Measurements from ENCODE around the gene DAZAP1. TPM values are rescaled to one million over a fixed set of nuclear protein-coding genes. Genes with fewer than 3 reads are reported as not detected.

The DAZAP1 gene
- total and polyA plus RNA-seq, 2 of the 4 experiments (the other 2 are of a cell fraction): 22.0 to 62.8 TPM

DNA sequence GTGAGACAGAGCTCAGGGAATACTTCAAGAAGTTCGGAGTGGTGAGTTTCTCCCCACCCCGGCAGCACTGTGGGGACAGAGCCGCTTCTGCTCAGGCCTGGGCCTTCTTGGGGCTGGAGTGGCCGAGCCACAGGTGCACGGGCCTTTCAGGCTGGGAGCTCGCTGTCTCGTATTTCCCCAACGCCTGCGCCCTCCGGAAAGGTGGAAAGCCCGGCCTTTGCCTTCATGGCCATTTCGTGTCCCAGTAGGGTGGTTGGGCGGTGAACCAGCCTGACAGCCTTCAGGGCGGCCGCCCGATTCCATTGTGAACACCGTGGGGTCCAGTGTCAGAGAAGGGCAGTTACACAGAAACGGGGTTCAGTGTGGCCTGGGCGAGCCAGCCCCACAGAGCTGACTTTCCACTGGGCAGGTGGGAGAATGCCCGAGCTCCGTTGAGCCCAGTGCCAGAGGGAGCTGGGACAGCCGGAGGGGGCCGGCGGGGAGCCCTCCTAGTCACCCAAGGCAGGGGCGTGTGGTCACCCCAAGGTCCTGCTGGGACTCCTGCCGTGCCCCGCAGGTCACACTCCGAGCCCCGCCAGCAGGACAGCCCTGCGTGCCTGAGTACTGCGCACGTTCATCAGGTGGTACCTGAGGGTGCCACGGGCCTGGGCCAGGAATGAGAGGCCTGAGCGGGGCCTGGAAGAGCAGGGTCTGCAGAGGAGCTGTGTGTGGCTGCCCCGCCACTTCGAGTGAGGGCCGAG, 14.0 kb downstream of the DAZAP1 start:
- Histone ChIP-seq H3K18ac (ENCODE audit: low read depth, low read length) (no peak overlapping the region), H3K27ac (ENCODE audit: insufficient read depth, low read length) (no peak overlapping the region), H3K9me3 (ENCODE audit: control insufficient read depth, insufficient read depth, low read length) (no peaks in the 10 kb centered on the region), H4K8ac (ENCODE audit: low read depth in 2 of 2, low read length in 2 of 2) (no peak overlapping the region), H3K23ac (ENCODE audit: low read depth, low read length) (no peak overlapping the region), H4K91ac (ENCODE audit: insufficient read depth, low read depth, low read length) (no peak overlapping the region), H4K20me1 (ENCODE audit: insufficient read depth, low read length) (peaks cover 82% of the 10 kb centered on the region), H3K4me3 (ENCODE audit: insufficient read depth, low read depth, low read length) (no peak overlapping the region), H2BK120ac (ENCODE audit: low read depth, low read length) (no peak overlapping the region), H3K27me3 (ENCODE audit: control insufficient read depth, insufficient read depth, low read length) (no peaks in the 10 kb centered on the region), H2AK5ac (ENCODE audit: low read depth, low read length) (no peak overlapping the region), H2BK20ac (ENCODE audit: low read depth, low read length) (no peak overlapping the region), H2BK15ac (ENCODE audit: low read depth, low read length) (no peak overlapping the region), H3K4me1 (ENCODE audit: control insufficient read depth, insufficient read depth, low read length) (peaks cover 6% of the 10 kb centered on the region), H3K14ac (replicated peaks; ENCODE audit: low read depth, low read length) (no peak overlapping the region), H3K79me1 (ENCODE audit: low read depth in 1 of 2, low read length in 2 of 2) (peaks cover 26 to 80% of the 10 kb centered on the region in 2 experiments), H2AFZ (replicated peaks; ENCODE audit: low read length, poor library complexity) (no peak overlapping the region), H3K9me1 (ENCODE audit: insufficient read depth, low read length) (peaks cover 12% of the 10 kb centered on the region), H2AK9ac (replicated peaks; ENCODE audit: low read depth, low read length, poor library complexity) (no peak overlapping the region), H4K5ac (ENCODE audit: low read depth, low read length) (no peak overlapping the region), H3K36me3 (ENCODE audit: control insufficient read depth, insufficient read depth, low read length) (peaks cover 75% of the 10 kb centered on the region), H3K4ac (ENCODE audit: low read depth, low read length) (no peak overlapping the region), H2BK5ac (ENCODE audit: low read depth, low read length, poor library complexity, severe bottlenecking) (no peak overlapping the region), H3K9ac (ENCODE audit: low read depth, low read length) (no peak overlapping the region), H3K4me2 (ENCODE audit: low read depth, low read length) (no peak overlapping the region), H3K56ac (ENCODE audit: extremely low read depth, insufficient read depth, low read length) (no peak overlapping the region)
- ATAC-seq (ENCODE audit: low read depth): no peak
- TF ChIP-seq, protein P1, sequence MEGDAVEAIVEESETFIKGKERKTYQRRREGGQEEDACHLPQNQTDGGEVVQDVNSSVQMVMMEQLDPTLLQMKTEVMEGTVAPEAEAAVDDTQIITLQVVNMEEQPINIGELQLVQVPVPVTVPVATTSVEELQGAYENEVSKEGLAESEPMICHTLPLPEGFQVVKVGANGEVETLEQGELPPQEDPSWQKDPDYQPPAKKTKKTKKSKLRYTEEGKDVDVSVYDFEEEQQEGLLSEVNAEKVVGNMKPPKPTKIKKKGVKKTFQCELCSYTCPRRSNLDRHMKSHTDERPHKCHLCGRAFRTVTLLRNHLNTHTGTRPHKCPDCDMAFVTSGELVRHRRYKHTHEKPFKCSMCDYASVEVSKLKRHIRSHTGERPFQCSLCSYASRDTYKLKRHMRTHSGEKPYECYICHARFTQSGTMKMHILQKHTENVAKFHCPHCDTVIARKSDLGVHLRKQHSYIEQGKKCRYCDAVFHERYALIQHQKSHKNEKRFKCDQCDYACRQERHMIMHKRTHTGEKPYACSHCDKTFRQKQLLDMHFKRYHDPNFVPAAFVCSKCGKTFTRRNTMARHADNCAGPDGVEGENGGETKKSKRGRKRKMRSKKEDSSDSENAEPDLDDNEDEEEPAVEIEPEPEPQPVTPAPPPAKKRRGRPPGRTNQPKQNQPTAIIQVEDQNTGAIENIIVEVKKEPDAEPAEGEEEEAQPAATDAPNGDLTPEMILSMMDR (conservative IDR thresholded peaks at IDR 0.05; ENCODE audit: low read depth, low read length): no peak
- TF ChIP-seq POLR2A (IDR thresholded peaks at IDR 0.05; ENCODE audit: low read depth, low read length): no peak
- no peak for TF ChIP-seq NFE2L2 (IDR thresholded peaks at IDR 0.05; ENCODE audit: low read depth, low read length)
- TF ChIP-seq RFX5 (IDR thresholded peaks at IDR 0.05; ENCODE audit: low read depth, low read length): no peak
- TF ChIP-seq, protein P2, sequence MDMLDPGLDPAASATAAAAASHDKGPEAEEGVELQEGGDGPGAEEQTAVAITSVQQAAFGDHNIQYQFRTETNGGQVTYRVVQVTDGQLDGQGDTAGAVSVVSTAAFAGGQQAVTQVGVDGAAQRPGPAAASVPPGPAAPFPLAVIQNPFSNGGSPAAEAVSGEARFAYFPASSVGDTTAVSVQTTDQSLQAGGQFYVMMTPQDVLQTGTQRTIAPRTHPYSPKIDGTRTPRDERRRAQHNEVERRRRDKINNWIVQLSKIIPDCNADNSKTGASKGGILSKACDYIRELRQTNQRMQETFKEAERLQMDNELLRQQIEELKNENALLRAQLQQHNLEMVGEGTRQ (IDR thresholded peaks at IDR 0.05; ENCODE audit: low read depth, low read length): no peak
- no peak for TF ChIP-seq CHD1 (IDR thresholded peaks at IDR 0.05; ENCODE audit: low read depth, low read length)
- 94% methylated on average over 29 of the region's 37 CpGs; no CpG with 5 or more reads in 1 of the 2 experiments for WGBS, 2 experiments (ENCODE audit: extremely low coverage in 2 of 2, insufficient read length in 1 of 2)
- no TSS peak for BruUV-seq (replicated peaks)
- POLR2A ChIA-PET (ENCODE audit: unreplicated experiment): no interaction called here
- no peak for DNase-seq
- dilution Hi-C loops (cut with HindIII; ENCODE audit: low sequenced_read_pairs, unreplicated experiment): no loop called here
- in situ Hi-C loops (cut with MboI; ENCODE audit: low sequenced_read_pairs): no loop called here
- intact Hi-C loops (cut with micrococcal nuclease): no loop called here
- CTCF ChIA-PET: no interaction called here
